GM12892 (cell line): ENCODE data around the gene ATP11B.

Experiments
- DNase-seq: peaks from one replicate; pipeline ENCODE4 v3.0.0; 2011; ENCODE audit not compliant: insufficient read length
- FAIRE-seq: peaks from 2 replicates; lab custom pipeline; 2011; peaks lifted over from hg19 to GRCh38; lab: Jason Lieb, UNC
- POLR2A ChIP-seq: IDR thresholded peaks from 2 replicates; pipeline ENCODE4 v1.6.1; 2011; ENCODE audit warnings: low read depth, low read length, control low read depth
- POLR2AphosphoS5 ChIP-seq: IDR thresholded peaks from 2 replicates; pipeline ENCODE4 v1.6.1; 2011; ENCODE audit warnings: low read depth, low read length, control low read depth
- TAF1 ChIP-seq: IDR thresholded peaks from 2 replicates; pipeline ENCODE4 v1.6.1; 2011; ENCODE audit warnings: low read depth, mild to moderate bottlenecking, control low read depth, low read length, borderline replicate concordance

The ATP11B gene

DNA sequence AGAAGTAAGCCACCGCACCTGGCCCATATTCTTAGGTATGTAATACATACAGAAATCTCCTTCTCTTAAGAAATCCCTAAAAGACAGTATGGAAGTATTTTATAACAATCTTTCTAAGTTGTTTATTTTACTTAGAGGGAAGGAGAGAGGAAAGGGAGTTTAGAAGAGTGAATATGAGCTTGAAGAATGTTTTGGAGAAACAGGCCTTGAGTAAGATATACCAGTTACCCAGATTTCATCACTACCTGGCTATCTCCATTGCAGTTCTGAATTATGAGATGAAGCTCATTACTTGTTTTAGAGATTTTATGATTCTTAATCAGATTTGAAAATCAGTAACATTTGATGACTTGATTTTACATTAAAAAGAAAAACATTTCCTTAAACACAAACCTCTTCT lies 115.2 kb downstream of the ATP11B start:
- DNase-seq (no peak), FAIRE-seq (no peak)
- TF ChIP-seq POLR2A (no peak), TAF1 (no peak), POLR2AphosphoS5 (no peak)

DNA sequence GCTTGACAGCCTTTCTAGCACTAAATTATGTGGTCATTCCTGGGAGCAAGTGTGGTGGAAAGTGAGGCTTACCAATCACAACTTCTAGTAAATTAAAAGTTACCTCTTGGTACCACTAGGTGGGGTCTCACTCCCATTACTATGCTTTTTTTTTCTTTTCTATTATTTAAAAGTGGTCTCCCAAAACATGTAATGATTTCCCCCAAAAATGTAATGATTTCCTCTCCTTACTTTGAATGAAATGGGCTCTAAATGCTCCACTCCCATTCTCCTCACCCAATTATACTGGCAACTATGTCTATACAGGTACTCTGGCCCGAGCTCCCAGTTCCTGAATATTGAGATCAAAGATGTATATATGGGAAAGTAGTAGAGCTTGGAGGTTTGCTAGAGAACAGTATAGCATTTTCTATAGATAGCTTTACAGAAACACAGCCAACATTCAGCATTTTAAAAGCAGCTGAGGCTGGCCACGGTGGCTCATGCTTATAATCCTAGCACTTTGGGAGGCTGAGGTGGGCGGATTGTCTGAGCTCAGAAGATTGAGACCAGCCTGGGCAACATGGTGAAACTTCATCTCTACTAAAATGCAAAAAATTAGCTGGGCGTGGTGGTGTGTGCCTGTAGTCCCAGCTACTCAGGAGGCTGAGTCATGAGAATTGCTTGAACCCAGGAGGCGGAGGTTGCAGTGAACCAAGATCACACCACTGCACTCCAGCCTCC lies 116.2 kb downstream of the ATP11B start:
- peak; percentile 17 for FAIRE-seq
- no peak for DNase-seq
- TF ChIP-seq POLR2A (no peak), TAF1 (no peak), POLR2AphosphoS5 (no peak)

DNA sequence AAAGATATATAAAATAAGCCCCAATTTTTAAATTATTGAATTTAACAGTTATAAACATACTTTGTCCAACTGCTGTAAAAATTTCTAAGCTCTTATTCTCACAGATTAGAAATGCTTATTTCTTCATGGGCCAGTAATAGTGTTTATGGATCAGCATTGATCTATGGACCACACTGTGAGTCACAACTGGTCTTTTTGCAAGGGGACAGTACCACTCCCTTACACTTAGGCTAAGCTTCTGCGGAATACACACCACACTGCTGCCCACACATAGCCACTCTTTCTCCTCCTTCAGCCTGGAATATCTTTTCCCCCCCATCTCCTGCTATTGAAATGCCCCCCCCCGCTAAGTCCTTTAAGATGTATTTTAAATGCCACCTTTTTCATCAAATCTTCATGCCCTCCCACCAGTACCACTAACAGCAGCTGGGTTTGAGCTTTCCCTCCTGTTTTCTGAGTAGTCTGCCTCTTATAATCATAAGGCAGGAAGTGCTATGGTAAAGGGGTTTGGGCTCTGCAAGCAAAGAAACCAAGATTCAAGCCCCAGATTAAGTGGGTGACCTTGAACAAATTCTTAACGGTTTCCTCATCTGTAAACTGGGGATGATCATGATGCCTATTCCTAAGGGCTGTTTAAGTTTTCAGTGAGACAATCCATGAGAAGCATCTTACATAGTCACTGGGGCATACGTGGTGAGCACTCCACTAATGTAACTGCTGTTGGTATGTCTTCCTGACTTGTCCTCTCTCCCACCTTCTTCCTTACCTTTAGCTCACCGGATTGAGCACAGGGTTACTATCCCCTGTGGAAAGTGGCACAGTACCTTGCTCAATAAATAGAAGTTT lies 117.9 kb downstream of the ATP11B start:
- no peak for TF ChIP-seq TAF1
- TF ChIP-seq POLR2A = no peak
- TF ChIP-seq POLR2AphosphoS5 = no peak
- FAIRE-seq = no peak

DNA sequence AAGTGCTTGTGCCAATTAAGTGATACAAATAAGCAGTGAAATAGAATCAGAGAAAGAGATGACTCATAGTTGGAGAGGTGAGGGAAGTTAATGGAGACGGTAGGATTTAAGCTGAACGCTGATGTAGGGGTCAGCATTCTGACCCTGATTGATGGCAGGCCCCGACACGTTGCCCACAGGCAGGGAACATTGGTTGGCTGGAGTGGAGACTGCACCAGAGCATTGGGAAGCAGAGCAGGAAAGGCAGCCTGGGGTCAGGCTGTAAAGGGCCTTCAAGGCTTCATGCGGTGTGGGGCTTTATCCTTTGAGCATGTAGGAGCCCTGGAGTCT lies 118.4 kb downstream of the ATP11B start:
- no peak for DNase-seq
- no peak for TF ChIP-seq POLR2A
- TF ChIP-seq POLR2AphosphoS5 = no peak
- no peak for TF ChIP-seq TAF1
- no peak for FAIRE-seq

More for the DNA sequence above, 117.9 kb downstream of the ATP11B start:
- no peak for DNase-seq

DNA sequence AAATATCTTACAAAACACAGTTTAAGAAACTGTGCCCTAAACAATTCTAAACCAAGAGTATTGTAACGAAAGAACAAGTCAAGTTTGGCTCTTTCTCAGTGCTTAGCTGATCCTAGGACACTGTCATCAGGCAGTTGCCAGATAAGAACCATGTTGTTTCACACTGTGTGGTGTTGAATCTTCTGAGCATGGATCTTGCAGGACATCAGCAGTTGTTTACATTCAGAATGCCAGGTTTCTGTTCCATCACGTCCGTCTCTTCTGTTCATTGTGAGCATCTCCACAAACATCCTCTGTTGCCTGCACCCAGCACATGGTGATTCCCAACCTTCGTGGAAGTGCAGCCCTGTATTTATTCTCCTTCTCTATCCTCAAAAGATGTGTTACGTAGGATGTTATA lies 119.2 kb downstream of the ATP11B start:
- TF ChIP-seq POLR2AphosphoS5 = no peak
- no peak for TF ChIP-seq POLR2A
- no peak for TF ChIP-seq TAF1
- no peak for FAIRE-seq
- no peak for DNase-seq

DNA sequence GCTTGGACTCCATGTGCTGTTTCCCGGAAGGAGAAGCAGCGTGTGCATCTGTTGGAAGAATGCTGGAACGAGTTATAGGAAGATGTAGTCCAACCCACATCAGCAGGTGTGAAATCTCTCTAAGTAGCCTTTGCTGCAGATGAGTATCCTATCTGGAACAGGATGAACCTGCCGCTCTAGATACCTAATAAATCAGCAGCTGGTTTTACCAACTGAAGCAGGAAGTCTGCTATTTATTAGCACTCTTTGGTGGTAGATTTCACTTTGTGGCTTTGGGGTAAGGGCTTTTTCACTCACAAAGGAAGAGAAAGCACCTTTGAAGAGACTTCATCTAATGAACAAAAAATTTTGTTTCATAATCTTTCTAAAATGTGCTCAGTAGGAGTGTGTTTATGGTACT lies 120.6 kb downstream of the ATP11B start:
- no peak for TF ChIP-seq POLR2AphosphoS5
- no peak for TF ChIP-seq TAF1
- TF ChIP-seq POLR2A = no peak
- FAIRE-seq (peak; percentile 33), DNase-seq (no peak)

DNA sequence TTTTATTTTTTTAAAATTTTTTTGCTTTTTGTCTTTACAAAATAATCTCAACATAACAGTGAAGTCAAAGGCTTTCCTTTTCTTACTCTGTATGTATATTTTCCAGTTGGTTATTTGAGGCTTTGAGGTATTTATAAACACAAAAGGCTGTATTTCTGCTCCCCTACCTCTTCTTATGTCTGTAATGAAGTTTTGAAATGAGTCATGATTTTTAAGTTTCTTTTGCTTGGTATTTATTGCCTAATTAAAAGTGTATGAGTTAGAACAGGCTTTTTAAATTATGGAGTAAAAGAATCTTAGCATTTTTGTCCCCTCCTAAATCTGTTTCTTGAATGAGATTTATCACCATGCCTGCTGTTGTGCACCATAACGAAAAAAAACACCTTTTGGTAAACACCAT lies 121.0 kb downstream of the ATP11B start:
- TF ChIP-seq POLR2A (no peak), POLR2AphosphoS5 (no peak), TAF1 (no peak)
- FAIRE-seq = no peak
- DNase-seq = no peak

DNA sequence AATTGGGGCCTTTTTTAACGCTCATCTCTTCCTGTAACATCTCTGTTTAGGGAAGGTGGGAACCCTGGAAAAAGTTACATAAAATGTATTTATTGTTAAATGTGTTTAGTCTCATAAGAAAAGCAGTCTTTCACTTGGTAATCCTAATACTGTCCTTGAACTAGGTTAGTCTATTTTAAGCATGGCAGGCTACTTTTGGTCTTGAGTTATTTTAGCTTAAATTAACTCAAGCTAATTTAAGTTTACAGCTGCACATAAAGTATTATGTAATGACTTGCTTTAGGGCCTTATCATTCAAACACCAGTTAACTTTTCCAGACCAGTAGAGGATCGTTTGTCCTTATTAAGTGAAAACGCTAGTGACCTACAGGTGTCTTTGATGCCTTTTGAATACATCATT lies 123.8 kb downstream of the ATP11B start:
- peak; percentile 74 for FAIRE-seq
- no peak for TF ChIP-seq POLR2A
- no peak for TF ChIP-seq TAF1

DNA sequence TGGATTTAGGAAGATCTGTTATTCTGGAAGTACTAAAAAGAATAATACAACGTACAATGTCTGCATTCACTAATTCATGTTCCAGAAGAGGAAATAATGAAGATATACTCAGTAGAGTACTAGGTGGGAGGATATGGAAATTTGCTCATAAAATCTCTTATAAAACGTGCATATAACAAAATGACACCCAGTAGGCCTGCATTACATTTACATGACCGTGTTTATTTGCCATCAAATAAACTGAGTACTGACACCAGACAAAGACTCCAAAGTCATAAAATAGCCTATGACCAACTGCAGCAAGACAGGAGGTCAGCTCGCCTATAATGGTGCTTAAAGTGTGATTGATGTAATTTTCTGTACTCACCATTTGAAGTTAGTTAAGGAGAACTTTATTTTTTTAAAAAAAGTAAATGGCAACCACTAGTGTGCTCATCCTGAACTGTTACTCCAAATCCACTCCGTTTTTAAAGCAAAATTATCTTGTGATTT lies 126.6 kb downstream of the ATP11B start:
- TF ChIP-seq POLR2A = no peak
- FAIRE-seq (no peak), DNase-seq (no peak)

More for the DNA sequence above, 123.8 kb downstream of the ATP11B start:
- no peak for DNase-seq

DNA sequence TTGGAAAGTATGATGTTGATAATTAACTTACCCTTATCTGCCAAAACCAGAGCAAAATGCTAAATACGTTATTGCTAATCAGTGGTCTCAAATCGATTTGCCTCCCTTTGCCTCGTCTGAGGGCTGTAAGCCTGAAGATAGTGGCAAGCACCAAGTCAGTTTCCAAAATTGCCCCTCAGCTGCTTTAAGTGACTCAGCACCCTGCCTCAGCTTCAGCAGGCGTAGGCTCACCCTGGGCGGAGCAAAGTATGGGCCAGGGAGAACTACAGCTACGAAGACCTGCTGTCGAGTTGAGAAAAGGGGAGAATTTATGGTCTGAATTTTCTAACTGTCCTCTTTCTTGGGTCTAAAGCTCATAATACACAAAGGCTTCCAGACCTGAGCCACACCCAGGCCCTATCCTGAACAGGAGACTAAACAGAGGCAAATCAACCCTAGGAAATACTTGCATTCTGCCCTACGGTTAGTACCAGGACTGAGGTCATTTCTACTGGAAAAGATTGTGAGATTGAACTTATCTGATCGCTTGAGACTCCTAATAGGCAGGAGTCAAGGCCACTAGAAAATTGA lies 127.3 kb downstream of the ATP11B start:
- DNase-seq (no peak), FAIRE-seq (no peak)
- TF ChIP-seq POLR2AphosphoS5 = no peak
- no peak for TF ChIP-seq TAF1
- TF ChIP-seq POLR2A = no peak

DNA sequence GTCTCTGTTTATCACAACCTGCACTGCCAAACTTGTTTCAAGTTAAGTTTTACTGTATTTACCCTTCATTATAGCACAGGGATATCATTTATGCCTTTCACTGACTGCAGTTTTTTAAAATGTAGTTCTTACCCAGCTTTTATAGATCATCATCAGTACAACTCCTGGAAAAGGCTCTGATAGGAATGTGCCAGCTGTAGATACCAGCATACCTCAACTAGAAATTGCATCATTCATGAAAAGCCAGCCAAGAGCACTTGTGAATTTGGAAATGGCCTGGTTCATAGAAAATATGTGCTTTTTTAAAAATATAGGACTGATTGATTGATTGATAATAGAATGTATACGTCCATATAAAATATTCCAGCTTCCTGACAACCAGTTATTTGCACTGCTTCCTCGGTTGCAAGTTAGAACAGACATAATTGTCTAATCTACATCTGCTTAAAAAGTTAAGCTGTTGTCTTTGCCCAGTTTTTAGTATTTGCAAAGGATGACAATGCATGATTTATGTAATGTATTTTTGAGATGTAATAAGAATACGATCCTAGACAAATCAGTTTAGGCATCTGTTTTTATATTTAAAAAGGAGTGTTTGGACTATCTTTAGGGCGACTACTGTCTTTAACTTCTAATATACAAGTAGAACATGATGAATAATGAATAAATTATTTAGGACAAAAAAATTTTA lies 128.5 kb downstream of the ATP11B start:
- FAIRE-seq (no peak), DNase-seq (no peak)

More for the DNA sequence above, 128.5 kb downstream of the ATP11B start:
- no peak for TF ChIP-seq POLR2AphosphoS5
- TF ChIP-seq POLR2A = no peak
- no peak for TF ChIP-seq TAF1
